ENCODE measurements around the gene LDLRAD3.

The LDLRAD3 gene

GRCh38 chr11:36274414-36274813, 330.6 kb downstream of the LDLRAD3 start:
- DNase-seq (ENCODE audit: low spot score): no peak

- no peak for DNase-seq (ENCODE audit: low spot score)
Measured at GRCh38 chr11:36278531-36279282, 334.8 kb downstream of the LDLRAD3 start.

GRCh38 chr11:36280531-36280930, 336.7 kb downstream of the LDLRAD3 start:
- no peak for DNase-seq (ENCODE audit: low spot score)

Measured in hepatic stellate cell (primary cell).